Ectodermal cell (in vitro differentiated cells): ENCODE measurements around the gene PTGIS.

Experiments used
- H3K27ac ChIP-seq: 2 replicates; pipeline ENCODE4 v1.7.0; 2013; ENCODE audit warnings: mild to moderate bottlenecking, low read depth, low read length; ENCODE audit not compliant: insufficient read depth, poor library complexity, severe bottlenecking
- H3K27me3 ChIP-seq: 2 replicates; pipeline ENCODE4 v1.7.0; 2013; ENCODE audit warnings: mild to moderate bottlenecking, low read length; ENCODE audit not compliant: insufficient read depth, control insufficient read depth, poor library complexity, severe bottlenecking
- H3K36me3 ChIP-seq: one replicate; pipeline ENCODE4 v1.7.0; 2013; ENCODE audit warnings: low read length; ENCODE audit not compliant: control insufficient read depth, insufficient read depth
- H3K4me1 ChIP-seq: one replicate; pipeline ENCODE4 v1.7.0; 2013; ENCODE audit warnings: low read length; ENCODE audit not compliant: control insufficient read depth, insufficient read depth
- H3K4me3 ChIP-seq: 2 replicates; pipeline ENCODE4 v1.7.0; 2013; ENCODE audit warnings: low read depth, low read length, control low read depth; ENCODE audit not compliant: insufficient read depth
- H3K9me3 ChIP-seq: 2 replicates; pipeline ENCODE4 v1.7.0; 2013; ENCODE audit warnings: mild to moderate bottlenecking, low read length, moderate library complexity; ENCODE audit not compliant: control insufficient read depth
- WGBS, 2 experiments: methylation state at CpG; one replicate each; pipeline ENCODE4 v1.1.7; 2013; ENCODE audit warnings: missing lambda C conversion rate in 2 of 2; 5-methylcytosine and 5-hydroxymethylcytosine counted together

PTGIS gene

DNA sequence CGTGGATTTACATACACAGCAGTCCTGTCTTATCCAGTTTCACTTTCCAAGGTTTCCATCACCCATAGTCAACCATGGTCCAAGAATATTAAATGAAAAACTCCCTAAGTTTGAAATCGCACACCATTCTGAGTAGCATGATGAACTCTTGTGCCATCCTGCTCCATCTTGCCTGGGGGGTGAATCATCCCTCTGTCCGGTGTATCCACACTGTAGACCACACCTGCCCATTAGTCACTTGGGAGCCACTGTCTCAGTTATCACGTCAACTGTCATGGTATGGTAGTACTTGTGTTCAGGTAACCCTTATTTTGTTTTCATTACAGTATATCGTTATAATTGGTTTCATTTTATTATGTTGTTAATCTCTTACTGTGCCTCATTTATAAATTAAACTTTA lies 38.5 kb downstream of the PTGIS start:
- peaks cover 3% of the 10 kb centered on the region for H3K36me3 ChIP-seq
- no peak overlapping the region for H3K27ac ChIP-seq
- H3K4me3 ChIP-seq: no peak overlapping the region
- no peaks in the 10 kb centered on the region for H3K9me3 ChIP-seq
- 93 to 96% methylated on average over 4 to 5 of the region's 5 CpGs for WGBS, 2 experiments
- no peaks in the 10 kb centered on the region for H3K27me3 ChIP-seq
- no peaks in the 10 kb centered on the region for H3K4me1 ChIP-seq

DNA sequence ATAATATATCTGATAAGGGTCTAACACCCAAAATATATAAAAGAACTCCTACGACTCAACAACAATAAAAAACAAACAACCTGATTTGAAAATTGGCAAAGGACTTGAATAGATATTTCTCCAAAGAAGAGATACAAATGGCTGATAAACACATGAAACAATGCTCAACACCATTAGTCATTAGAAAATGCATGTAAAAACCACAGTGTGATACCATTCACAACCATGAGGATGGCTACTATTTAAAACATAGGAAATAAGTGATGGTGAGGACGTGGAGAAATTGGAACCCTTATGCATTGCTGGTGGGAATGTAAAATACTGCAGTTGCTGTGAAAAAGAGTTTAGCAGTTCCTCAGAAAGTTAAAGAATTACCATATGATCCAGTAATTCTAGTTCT lies 41.4 kb downstream of the PTGIS start:
- H3K36me3 ChIP-seq: peaks cover 10% of the 10 kb centered on the region
- no peaks in the 10 kb centered on the region for H3K4me1 ChIP-seq
- H3K27ac ChIP-seq: no peak overlapping the region
- H3K4me3 ChIP-seq: no peak overlapping the region
- WGBS, 2 experiments: 83 to 89% methylated on average over 1 to 2 of the region's 2 CpGs
- H3K27me3 ChIP-seq: no peaks in the 10 kb centered on the region
- H3K9me3 ChIP-seq: no peaks in the 10 kb centered on the region

DNA sequence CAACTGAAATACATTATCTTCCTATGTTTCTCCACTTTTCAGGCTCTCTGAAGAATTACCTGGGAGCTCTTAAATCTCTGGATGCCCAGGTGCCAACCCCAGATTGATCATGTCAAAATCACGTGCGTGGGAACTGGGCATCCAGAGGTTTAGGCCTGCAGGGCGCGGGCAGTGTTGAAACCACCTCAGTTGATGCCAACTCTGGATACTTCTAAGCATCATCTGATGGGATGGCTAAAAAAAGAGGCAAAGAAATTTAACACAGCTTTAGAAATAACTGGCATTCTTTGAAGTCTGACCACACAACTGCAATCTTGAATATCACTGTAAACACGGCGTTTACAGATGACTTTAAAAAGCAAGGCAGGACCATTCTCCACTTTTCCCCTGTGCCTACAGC lies 41.9 kb downstream of the PTGIS start:
- no peak overlapping the region for H3K27ac ChIP-seq
- H3K9me3 ChIP-seq: no peaks in the 10 kb centered on the region
- H3K4me3 ChIP-seq: no peak overlapping the region
- H3K36me3 ChIP-seq: peaks cover 10% of the 10 kb centered on the region
- 98 to 99% methylated on average over 6 of the region's 6 CpGs for WGBS, 2 experiments
- no peaks in the 10 kb centered on the region for H3K4me1 ChIP-seq
- H3K27me3 ChIP-seq: no peaks in the 10 kb centered on the region

DNA sequence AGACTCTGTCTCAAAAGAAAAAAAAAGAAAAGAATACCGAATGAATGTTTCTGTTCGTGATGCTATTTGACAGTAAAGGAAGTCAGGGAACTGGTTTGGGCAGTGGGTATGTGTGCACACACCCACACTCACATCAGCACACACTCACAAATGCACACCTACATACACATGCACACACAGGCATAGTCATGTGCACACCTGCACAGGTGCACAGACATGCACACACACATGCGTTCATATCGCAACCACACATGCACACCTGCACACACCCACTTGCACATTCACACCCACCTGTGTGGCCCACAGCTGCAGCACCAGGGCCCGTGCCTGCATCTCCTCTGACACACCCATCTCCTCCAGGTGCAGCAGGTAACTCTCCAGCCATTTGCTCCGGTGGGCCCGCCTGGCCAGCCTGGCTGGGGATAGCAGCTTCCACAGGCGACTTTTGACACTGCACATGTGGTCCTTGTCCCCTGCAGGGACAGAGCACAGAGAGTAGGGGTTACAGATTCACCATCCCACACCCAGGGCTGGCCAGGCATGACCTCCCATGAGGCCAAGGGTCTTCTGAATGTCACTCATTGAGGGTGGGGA lies 44.1 kb downstream of the PTGIS start:
- no peak overlapping the region for H3K4me3 ChIP-seq
- 92 to 94% methylated on average over 8 of the region's 8 CpGs for WGBS, 2 experiments
- H3K27ac ChIP-seq: no peak overlapping the region

DNA sequence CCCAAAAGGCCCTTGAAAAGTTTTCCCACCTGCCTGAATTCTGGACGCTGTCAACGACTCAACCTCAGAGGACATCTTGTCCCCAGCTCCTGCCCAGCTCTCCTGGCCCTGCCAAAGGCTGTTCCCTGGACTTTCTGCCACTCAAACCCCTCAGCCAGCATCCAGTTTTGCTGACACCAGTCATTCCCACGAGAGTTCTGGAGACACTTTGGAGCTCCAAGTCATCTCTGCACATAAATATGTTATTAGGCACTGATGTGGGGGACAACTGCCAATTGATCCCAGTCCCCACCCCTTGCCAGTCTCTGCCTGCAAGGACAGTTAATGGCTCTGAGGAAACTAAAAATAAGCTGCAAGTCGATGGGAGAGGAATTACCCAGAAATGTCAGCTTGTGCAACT lies 46.6 kb downstream of the PTGIS start:
- Histone ChIP-seq H3K9me3 (no peaks in the 10 kb centered on the region), H3K4me1 (no peaks in the 10 kb centered on the region), H3K4me3 (no peak overlapping the region), H3K36me3 (peaks cover 10% of the 10 kb centered on the region), H3K27ac (no peak overlapping the region), H3K27me3 (no peaks in the 10 kb centered on the region)
- WGBS, 2 experiments: 94 to 95% methylated on average over 4 of the region's 4 CpGs

More for the DNA sequence above, 44.1 kb downstream of the PTGIS start:
- Histone ChIP-seq H3K27me3 (no peaks in the 10 kb centered on the region), H3K9me3 (no peaks in the 10 kb centered on the region), H3K4me1 (no peaks in the 10 kb centered on the region), H3K36me3 (peaks cover 10% of the 10 kb centered on the region)

DNA sequence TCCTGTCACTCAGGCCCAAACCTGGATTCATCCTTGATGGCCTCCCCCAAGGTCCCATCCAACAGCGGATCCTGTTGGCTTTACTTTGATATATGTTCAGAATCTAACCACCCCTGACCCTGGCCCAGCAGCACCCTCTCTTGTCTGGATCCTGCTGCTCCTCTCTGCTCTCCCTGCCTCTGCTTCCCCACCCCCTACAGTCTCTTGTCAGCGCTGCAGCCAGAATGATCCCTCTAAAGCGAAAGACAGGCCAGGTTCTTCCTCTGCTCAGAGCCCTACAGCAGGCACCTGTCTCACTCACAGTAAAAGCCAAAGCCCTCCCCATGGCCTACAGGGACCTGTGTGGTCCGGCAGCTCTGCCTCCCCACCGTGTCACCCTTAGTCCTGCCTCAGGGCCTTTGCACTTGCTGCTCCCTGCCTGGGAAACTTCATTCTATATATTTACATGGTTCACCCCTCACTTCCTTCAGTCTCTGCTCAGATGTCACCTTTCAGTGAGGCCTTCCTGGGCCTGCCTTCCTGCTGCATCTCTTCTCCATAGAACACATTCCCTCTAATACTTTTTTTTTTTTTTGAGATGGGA lies 48.1 kb downstream of the PTGIS start:
- Histone ChIP-seq H3K4me1 (no peaks in the 10 kb centered on the region), H3K9me3 (no peaks in the 10 kb centered on the region), H3K4me3 (no peak overlapping the region), H3K27me3 (no peaks in the 10 kb centered on the region), H3K27ac (no peak overlapping the region), H3K36me3 (peaks cover 7% of the 10 kb centered on the region)
- 81 to 82% methylated on average over 5 of the region's 5 CpGs for WGBS, 2 experiments

DNA sequence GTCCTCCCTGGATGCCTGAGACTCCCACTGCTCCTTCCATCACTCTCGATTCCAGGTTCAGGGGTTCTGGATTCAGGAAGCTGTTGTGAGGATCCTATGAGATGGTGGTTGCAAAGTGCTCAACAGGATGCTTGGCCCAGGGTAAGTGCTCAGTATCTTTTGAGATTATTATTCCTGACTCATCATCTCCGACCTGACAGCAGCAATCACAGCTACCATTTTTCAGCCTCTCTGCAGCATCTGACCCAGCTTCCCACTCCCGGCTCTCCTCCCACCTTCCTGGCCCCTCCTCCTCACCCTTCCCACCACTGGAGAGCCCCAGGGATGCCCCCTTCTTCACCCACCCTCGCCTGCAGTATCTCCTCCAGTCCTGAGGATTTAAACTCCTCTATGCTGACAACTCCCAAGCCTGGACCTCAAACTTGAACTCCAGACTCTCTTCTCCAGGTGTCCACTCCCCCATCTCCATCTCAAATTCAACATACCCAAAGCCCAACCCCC lies 48.7 kb downstream of the PTGIS start:
- Histone ChIP-seq H3K4me3 (no peak overlapping the region), H3K4me1 (no peaks in the 10 kb centered on the region), H3K36me3 (peaks cover 5% of the 10 kb centered on the region), H3K27ac (no peak overlapping the region), H3K9me3 (no peaks in the 10 kb centered on the region), H3K27me3 (no peaks in the 10 kb centered on the region)
- WGBS, 2 experiments: 88 to 89% methylated on average over 4 of the region's 4 CpGs

DNA sequence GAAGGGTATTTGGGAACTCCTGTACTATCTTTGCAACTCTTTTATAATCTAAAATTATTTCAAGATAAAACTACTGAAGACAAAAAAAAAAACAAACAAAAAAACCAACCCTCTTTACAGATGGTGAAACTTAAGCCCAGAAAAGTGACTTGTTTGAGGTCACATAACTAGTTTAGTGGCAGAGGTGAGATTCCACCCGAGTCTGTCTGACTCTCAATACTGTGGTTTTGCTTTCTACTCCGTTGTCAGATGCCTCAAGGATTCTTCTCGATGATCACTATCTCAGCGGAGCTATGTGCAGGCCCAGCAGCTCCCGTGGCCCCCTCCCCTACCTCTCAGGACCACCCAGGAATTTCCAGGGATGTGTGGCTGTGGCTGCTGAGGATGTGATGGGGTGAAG lies 49.4 kb downstream of the PTGIS start:
- Histone ChIP-seq H3K36me3 (no peaks in the 10 kb centered on the region), H3K4me3 (no peak overlapping the region), H3K4me1 (no peaks in the 10 kb centered on the region), H3K9me3 (no peaks in the 10 kb centered on the region), H3K27me3 (no peaks in the 10 kb centered on the region), H3K27ac (no peak overlapping the region)
- 89 to 92% methylated on average over 5 of the region's 5 CpGs for WGBS, 2 experiments

DNA sequence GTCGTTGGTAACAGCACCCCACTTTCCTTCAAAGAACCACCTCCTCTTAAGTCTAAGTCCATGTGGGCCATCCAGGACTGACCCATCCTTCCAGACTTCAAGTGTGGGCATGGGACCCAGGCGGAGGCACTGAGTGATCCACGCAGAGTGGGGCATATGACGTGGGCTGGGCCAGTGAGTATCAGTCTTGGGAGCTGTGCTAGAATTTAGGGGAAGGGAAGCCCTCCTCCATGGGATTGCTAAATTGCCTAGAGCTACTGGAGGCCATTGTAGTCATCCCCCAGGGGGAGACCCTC lies 50.2 kb downstream of the PTGIS start:
- no peak overlapping the region for H3K4me3 ChIP-seq
- no peaks in the 10 kb centered on the region for H3K9me3 ChIP-seq
- H3K36me3 ChIP-seq: no peaks in the 10 kb centered on the region
- no peaks in the 10 kb centered on the region for H3K27me3 ChIP-seq
- H3K27ac ChIP-seq: no peak overlapping the region
- H3K4me1 ChIP-seq: no peaks in the 10 kb centered on the region
- WGBS, 2 experiments: 94 to 96% methylated on average over 4 of the region's 4 CpGs

DNA sequence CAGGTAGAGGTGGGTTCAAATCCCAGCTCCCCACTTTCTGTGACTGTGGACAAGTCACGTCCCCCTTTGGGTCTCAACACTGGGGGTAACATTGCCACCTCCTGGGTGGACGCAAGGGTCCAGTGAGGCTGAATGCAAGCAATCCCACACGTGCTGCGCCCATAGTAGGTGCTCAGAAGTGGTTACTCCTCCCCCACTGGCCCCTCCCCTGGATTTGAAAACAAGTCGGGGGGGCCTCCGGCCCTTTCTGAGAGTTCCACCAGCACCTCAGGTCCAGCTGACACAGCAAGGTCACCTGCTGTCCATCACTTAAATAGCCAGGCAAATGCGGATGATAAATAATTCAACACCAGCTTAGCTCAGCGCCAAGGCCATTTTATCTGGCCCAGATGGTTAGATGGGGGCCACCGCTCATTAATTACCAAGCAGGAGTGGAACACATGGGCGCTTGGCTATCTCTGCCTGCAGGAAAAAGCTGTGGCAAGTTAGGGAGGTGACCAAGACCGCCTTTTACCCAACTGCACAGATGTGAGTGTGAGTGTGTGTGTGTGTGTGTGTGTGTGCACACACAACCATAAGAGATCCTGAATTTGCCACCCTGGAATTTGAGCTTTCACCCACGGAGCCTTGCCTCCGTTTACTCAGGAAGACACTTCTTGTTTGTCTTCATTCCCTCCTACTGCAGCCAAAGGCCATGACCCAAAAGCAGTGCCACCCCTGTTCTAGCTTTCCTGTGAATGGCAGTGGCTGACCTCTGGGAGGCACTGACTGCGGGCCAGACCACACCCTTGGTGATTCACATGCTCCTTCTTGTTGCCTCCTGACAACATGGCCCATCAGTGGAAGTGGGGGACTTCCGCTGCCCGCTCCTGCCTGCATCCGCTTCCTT lies 50.8 kb downstream of the PTGIS start:
- Histone ChIP-seq H3K9me3 (no peaks in the 10 kb centered on the region), H3K4me1 (no peaks in the 10 kb centered on the region), H3K27me3 (no peaks in the 10 kb centered on the region), H3K27ac (no peak overlapping the region), H3K36me3 (no peaks in the 10 kb centered on the region), H3K4me3 (no peak overlapping the region)
- WGBS, 2 experiments: 92 to 93% methylated on average over 17 of the region's 17 CpGs
